Stimulated activated CD8-positive, alpha-beta memory T cell treated with anti-CD3 and anti-CD28 coated beads, Interleukin-4, amount 100 ng/mL, for 1 hour (primary cell): ENCODE measurements around the gene AKR1E2.

Experiments
- DNase-seq, 2 donors: peaks; one replicate each; pipeline ENCODE4 v3.0.0-alpha.2; 2020; ENCODE audit warnings: low read depth in 2 of 2, low spot score in 1 of 2

The AKR1E2 gene

GRCh38 chr10:4889959-4890358 lies 64.0 kb downstream of the AKR1E2 start:
- no peak for DNase-seq

- DNase-seq, result no peak
These were observed 66.7 kb downstream of the AKR1E2 start for GRCh38 chr10:4892681-4893080.

- no peak for DNase-seq
These were observed 68.3 kb downstream of the AKR1E2 start for GRCh38 chr10:4894335-4894734.
